DND-41 (cell line): ENCODE measurements around the gene ARHGAP6.
"Not testable (repeated sequence)": the region's sequence is repeated elsewhere in the genome, so short reads cannot be mapped to it uniquely, and the experiment has no call there.

Source experiments
- ATAC-seq: fragments of 200-7000 bp; cut with Tn5 transposase; 3 replicates; pipeline ENCODE4 v1.9.1; 2021; ENCODE audit warnings: low read depth; ENCODE audit not compliant: insufficient read depth
- DNase-seq: peaks from one replicate; pipeline ENCODE4 v3.0.0-alpha.2; 2020
- H2AFZ ChIP-seq: 2 replicates; pipeline ENCODE4 v1.6.0; 2012; ENCODE audit warnings: low read depth, low read length
- H3K27ac ChIP-seq: 2 replicates; pipeline ENCODE4 v1.5.1; 2012; ENCODE audit warnings: low read length, inconsistent platforms
- H3K27me3 ChIP-seq: fragments of 200-600 bp; sonication (generic); 2 replicates; pipeline ENCODE4 v1.6.0; 2012; ENCODE audit warnings: low read length, mild to moderate bottlenecking, inconsistent platforms; ENCODE audit not compliant: insufficient read depth, poor library complexity
- H3K36me3 ChIP-seq: 2 replicates; pipeline ENCODE4 v1.5.1; 2012; ENCODE audit warnings: low read length, inconsistent platforms; ENCODE audit not compliant: insufficient read depth
- H3K4me1 ChIP-seq: 2 replicates; pipeline ENCODE4 v1.5.1; 2012; ENCODE audit warnings: mild to moderate bottlenecking, low read length; ENCODE audit not compliant: insufficient read depth
- H3K4me2 ChIP-seq: 2 replicates; pipeline ENCODE4 v1.6.0; 2012; ENCODE audit warnings: mild to moderate bottlenecking, moderate library complexity, low read length, inconsistent platforms; ENCODE audit not compliant: insufficient read depth
- H3K4me3 ChIP-seq, 2 experiments: fragments of 200-600 bp in 1 of 2; shearing (Covaris generic) in 1 of 2; 2 replicates each; pipeline ENCODE4 v1.5.1; 2012 to 2016; ENCODE audit warnings: inconsistent platforms in 2 of 2, low read length in 2 of 2, mild to moderate bottlenecking in 2 of 2, low read depth in 1 of 2, moderate library complexity in 1 of 2
- H3K79me2 ChIP-seq: 2 replicates; pipeline ENCODE4 v1.6.0; 2012; ENCODE audit warnings: low read length, inconsistent platforms; ENCODE audit not compliant: insufficient read depth
- H3K9ac ChIP-seq: 2 replicates; pipeline ENCODE4 v1.6.0; 2012; ENCODE audit warnings: low read depth, mild to moderate bottlenecking, inconsistent platforms, low read length, moderate library complexity
- H3K9me3 ChIP-seq: 2 replicates; pipeline ENCODE4 v1.5.1; 2012; ENCODE audit warnings: low read length, moderate library complexity, mild to moderate bottlenecking, inconsistent platforms; ENCODE audit not compliant: insufficient read depth, severe bottlenecking
- H4K20me1 ChIP-seq: 2 replicates; pipeline ENCODE4 v1.6.0; 2012; ENCODE audit warnings: low read length; ENCODE audit not compliant: insufficient read depth
- CTCF ChIP-seq: IDR thresholded peaks from 2 replicates; pipeline ENCODE4 v1.5.1; 2012; ENCODE audit warnings: borderline replicate concordance, low read length, moderate library complexity, mild to moderate bottlenecking; ENCODE audit not compliant: poor library complexity, severe bottlenecking; ENCODE audit errors: extremely low read depth
- EZH2 ChIP-seq: IDR thresholded peaks from 3 replicates; pipeline ENCODE4 v1.6.1; 2012; ENCODE audit warnings: borderline replicate concordance, low read depth, mild to moderate bottlenecking, moderate library complexity, low read length, inconsistent platforms; ENCODE audit not compliant: severe bottlenecking

ARHGAP6 gene

GRCh38 chrX:11366998-11367595 is 298.6 kb downstream of the ARHGAP6 start:
- Histone ChIP-seq H3K27me3 (no peaks in the 10 kb centered on the region), H3K79me2 (no peaks in the 10 kb centered on the region)
- no peak for DNase-seq

GRCh38 chrX:11365426-11365825 is 300.3 kb downstream of the ARHGAP6 start:
- DNase-seq (no peak), ATAC-seq (no peak)
- no peak overlapping the region for H2AFZ ChIP-seq
- H3K4me3 ChIP-seq: no peak overlapping the region
- H3K9ac ChIP-seq: no peak overlapping the region
- H4K20me1 ChIP-seq: no peaks in the 10 kb centered on the region
- no peaks in the 10 kb centered on the region for H3K9me3 ChIP-seq
- no peaks in the 10 kb centered on the region for H3K27me3 ChIP-seq
- no peak overlapping the region for H3K27ac ChIP-seq
- no peak overlapping the region for H3K4me2 ChIP-seq
- H3K79me2 ChIP-seq: no peaks in the 10 kb centered on the region
- no peaks in the 10 kb centered on the region for H3K4me1 ChIP-seq
- H3K36me3 ChIP-seq: no peaks in the 10 kb centered on the region
- no peak for TF ChIP-seq CTCF
- no peak for TF ChIP-seq EZH2

More at GRCh38 chrX:11366998-11367595, 298.6 kb downstream of the ARHGAP6 start:
- Histone ChIP-seq H3K4me3 (no peak overlapping the region), H3K9me3 (no peaks in the 10 kb centered on the region), H3K36me3 (no peaks in the 10 kb centered on the region), H3K4me1 (no peaks in the 10 kb centered on the region), H3K9ac (no peak overlapping the region), H3K27ac (no peak overlapping the region), H3K4me2 (no peak overlapping the region), H4K20me1 (no peaks in the 10 kb centered on the region), H2AFZ (no peak overlapping the region)
- TF ChIP-seq CTCF (no peak), EZH2 (no peak)
- no peak for ATAC-seq

DNA sequence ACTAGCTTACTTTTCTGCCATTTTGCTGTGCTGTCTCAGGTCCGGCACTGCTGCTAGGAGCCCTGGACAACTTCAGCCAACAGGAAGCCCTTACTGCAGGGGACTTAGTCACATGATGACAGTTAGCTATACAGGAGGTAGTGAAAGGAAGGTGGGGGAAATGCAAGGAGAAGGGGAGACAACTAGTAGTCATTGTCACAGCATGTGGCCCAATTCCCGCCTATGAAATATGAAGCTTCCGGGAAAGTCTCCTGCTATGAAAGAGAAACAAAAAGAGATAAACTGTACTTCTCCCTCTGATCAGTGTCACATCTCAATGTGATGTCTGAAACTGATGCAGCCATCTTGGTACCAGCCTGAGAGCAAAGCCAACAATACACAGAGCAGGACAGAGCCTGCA is 300.9 kb downstream of the ARHGAP6 start:
- no peaks in the 10 kb centered on the region for H3K79me2 ChIP-seq
- DNase-seq: no peak
- TF ChIP-seq EZH2 (no peak), CTCF (no peak)
- no peaks in the 10 kb centered on the region for H4K20me1 ChIP-seq
- no peaks in the 10 kb centered on the region for H3K36me3 ChIP-seq
- H3K27ac ChIP-seq: no peak overlapping the region
- no peaks in the 10 kb centered on the region for H3K9me3 ChIP-seq
- no peak overlapping the region for H3K4me2 ChIP-seq
- no peak overlapping the region for H2AFZ ChIP-seq
- H3K4me3 ChIP-seq: no peak overlapping the region
- no peak for ATAC-seq
- no peak overlapping the region for H3K9ac ChIP-seq
- no peaks in the 10 kb centered on the region for H3K4me1 ChIP-seq
- H3K27me3 ChIP-seq: no peaks in the 10 kb centered on the region

- not testable (repeated sequence) for H3K9ac ChIP-seq, DNase-seq, H3K27ac ChIP-seq, H3K4me2 ChIP-seq, H3K36me3 ChIP-seq, ATAC-seq, H4K20me1 ChIP-seq, H3K4me1 ChIP-seq, H3K27me3 ChIP-seq, H2AFZ ChIP-seq, H3K4me3 ChIP-seq, H3K9me3 ChIP-seq, H3K79me2 ChIP-seq
Measured at GRCh38 chrX:11363825-11364224, 301.9 kb downstream of the ARHGAP6 start.
